HG03108 (cell line): ENCODE data around the gene DLX1.
A peak's percentile ranks its signal among the peaks of the same experiment; 100 is the strongest.
"Not testable (repeated sequence)": the region's sequence is repeated elsewhere in the genome, so short reads cannot be mapped to it uniquely, and the experiment has no call there.

Source experiments
- ATAC-seq: cut with Tn5 transposase; IDR thresholded peaks from one replicate; pipeline ENCODE4 v1.9.1; 2021; ENCODE audit warnings: moderate library complexity; ENCODE audit not compliant: unreplicated experiment

Gene DLX1

DNA sequence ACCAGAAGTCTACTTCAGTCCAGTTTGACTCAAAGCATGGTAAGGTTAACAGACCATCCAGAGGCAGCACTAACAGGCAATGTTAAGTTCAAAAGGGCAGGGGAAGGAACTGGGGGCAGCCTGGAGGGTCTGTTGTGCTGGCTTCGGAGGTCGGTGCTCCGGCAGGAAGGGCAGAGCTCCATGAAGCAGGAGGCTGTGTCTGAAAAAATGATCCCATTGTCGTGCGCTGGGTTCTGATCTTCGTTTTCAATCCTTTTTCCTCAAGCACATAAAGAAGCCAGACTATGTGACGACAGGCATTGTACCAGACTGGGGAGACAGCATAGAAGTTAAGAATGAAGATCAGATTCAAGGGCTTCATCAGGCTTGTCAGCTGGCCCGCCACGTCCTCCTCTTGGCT, 21.9 kb upstream of the DLX1 start:
- ATAC-seq: no peak

DNA sequence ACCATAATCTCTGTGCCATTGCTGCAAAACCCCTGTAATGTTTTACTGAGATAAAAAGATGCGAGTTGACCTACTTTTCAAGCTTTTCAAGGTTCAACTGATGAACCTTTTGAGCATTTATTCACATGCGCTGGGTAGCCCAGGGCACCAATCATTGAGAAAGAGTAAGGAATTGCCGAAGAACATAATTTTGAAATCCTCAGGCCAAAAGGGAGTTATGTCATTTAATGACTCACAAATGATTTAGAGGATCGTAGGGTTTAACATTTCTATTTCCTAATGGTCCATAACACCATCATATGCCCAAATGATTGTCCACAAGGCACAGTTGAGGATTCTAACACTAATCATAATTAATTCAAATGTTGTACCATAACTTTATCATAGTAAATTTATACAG, 20.2 kb upstream of the DLX1 start:
- no peak for ATAC-seq

DNA sequence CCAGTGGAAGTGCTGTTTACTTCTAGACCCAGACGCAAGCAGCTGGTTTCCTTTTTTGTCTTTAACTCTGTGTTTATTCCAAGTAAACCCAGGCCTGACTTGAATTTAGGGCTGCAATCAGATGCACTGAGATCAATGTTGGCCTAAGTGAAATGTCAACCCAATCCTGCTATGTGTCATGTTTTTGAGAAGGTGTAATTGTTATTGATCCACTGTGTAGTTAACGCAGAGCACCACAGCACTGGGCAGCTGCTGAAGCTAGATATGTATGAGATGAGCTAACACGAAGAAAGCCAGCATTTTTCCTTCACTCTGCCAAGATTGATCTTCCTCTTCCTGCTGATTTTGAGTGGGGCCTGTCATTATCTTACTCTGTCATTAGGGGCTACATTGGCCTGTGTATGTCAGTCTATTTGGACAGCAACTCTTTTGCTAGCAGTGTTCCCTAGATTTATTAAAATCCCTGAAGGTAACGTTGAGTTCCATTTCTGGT, 18.9 kb upstream of the DLX1 start:
- no peak for ATAC-seq

DNA sequence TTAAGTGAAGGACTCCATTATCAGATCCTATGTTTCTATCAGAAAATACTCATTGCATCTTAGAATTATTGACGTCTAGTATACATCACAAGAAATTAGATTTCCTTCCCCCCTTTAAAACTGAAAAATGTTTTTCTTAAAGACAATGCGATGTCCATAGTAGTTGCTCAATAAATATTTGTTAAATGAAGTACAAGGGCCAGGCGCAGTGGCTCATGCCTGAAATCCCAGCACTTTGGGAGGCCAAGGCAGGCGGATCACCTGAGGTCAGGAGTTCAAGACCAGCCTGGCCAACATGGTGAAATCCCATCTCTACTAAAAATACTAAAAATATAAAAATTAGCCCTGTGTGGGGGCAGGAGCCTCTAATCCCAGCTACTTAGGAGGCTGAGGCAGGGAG, 17.4 kb upstream of the DLX1 start:
- not testable (repeated sequence) for ATAC-seq

DNA sequence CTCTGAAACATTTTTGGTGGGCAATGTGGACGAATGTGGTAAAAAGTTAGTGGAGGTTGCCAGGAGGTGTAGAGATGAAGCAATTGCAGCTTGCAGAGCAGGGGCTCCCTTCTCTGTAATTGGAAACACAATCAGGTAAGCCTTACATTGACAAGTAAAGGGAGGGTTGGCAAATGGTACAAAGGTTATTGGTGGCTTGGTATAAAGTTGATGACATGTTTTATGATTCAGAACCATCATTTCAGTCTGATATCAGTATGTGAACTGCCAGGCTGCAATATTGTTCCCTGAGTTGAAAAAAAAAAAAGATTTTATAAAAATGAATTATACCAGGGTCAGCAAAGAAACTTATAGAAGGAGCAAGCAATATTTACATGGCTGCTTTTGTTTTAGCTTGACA, 14.4 kb upstream of the DLX1 start:
- ATAC-seq: no peak

DNA sequence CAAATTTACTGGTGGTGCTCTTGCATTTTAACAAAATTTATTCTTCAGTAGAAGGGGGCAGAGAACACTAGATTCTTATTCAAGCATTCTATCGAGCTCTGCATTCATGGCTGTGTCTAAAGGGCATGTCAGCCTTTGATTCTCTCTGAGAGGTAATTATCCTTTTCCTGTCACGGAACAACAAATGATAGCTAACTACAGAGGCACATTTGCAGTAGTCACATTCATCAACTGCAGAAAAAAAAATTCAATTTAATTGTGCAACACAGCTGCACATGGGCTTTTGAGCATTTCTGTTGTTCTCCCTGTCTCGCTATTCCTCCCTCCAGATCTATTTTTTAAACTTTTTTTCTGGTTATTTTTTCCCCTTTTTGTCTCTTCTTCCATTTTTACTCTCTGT, 13.0 kb upstream of the DLX1 start:
- ATAC-seq: no peak

DNA sequence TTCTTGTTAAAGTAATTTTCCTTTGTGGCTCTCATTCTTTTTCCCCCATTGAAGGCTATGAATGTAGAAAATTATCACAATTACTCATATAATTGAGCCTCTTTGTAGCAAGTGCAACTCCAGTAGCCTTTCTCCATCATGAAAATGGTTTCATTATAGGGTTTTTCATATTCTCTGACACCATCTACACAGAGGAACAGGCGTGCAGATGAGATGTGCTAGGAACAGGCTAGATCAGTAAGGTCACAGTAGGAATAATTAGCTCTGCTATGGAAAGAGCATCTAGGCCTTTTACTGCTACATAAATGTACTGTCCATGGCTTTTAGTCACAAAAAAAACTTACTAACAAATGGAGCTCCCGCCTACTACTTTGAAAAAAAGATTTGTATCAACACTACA, 12.6 kb upstream of the DLX1 start:
- ATAC-seq: no peak

DNA sequence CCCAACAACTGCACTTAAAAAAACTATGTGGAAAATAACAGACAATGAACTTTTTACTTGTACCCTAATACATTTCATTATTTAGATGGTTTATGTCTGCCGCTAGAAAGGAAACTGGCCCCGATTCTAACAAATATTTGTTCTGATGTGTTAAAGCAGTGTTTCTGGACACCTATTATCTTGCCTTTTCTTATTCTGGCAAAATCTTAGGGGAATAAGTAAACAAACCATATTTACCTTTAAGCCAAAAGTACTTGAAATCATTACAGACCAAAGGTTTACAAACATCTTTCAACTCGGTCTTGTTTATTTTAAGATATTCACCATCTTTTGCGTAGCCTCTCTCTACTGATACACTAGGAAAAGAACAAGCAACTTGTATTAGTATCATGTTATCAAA, 11.8 kb upstream of the DLX1 start:
- no peak for ATAC-seq

DNA sequence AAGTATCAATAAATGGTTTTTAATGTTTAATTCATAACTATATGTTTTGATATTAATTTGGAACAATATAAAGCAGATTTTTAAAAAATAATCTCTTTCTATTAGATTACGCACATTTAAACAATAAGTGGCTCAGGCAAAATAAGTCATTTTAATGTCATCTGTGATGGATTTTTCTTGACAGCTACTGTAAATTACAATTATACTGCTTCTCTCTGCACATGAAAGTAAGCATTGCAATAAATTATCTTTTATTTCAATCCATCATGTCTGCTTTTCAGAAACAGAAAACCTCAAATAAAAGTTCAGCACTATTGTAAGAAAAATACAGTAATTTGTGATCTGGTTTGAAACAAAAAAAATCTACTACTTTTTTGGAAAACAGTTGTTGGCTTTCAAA, 11.1 kb upstream of the DLX1 start:
- no peak for ATAC-seq

DNA sequence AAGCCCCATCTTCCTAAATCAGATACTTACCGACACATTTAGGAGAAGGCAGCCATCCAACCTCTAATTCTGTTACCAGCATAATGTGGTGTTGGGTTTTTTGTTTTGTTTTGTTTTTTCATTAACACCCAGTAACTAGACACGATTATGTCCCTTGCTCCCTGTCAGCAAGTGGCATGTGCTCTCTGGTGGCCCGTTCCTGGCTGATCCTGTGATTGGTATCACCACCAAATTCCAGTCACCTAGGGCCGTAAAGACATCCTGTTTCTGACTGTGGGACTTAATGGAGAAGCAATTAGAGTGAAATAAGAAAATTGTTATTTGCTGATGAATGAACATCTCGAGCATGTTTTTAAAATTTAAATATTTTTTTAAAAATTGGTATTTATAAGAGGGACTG, 5.9 kb upstream of the DLX1 start:
- ATAC-seq: no peak

DNA sequence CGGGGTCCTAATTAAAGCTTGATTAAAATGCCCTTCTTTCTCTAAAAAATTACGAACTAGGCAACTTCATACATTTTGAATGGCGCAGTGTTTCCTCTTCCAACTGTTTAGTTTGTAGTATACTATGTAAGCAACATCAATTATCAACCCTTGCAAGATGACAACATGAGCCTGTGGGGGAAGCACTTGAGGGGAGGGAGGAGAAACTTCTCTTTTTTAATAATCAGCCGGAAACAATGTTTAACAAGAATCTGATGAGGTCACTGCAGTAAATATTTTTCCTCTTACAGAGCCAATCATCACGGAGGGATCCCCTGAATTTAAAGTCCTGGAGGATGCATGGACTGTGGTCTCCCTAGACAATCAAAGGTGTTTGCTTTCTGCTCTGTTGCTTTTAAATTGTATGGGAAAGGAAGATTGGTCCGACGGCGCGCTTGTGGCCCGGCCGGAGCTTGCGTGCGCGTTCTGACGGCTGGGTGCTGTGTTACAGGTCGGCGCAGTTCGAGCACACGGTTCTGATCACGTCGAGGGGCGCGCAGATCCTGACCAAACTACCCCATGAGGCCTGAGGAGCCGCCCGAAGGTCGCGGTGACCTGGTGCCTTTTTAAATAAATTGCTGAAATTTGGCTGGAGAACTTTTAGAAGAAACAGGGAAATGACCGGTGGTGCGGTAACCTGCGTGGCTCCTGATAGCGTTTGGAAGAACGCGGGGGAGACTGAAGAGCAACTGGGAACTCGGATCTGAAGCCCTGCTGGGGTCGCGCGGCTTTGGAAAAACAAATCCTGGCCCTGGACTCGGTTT, 5.3 kb upstream of the DLX1 start:
- ATAC-seq: no peak

DNA sequence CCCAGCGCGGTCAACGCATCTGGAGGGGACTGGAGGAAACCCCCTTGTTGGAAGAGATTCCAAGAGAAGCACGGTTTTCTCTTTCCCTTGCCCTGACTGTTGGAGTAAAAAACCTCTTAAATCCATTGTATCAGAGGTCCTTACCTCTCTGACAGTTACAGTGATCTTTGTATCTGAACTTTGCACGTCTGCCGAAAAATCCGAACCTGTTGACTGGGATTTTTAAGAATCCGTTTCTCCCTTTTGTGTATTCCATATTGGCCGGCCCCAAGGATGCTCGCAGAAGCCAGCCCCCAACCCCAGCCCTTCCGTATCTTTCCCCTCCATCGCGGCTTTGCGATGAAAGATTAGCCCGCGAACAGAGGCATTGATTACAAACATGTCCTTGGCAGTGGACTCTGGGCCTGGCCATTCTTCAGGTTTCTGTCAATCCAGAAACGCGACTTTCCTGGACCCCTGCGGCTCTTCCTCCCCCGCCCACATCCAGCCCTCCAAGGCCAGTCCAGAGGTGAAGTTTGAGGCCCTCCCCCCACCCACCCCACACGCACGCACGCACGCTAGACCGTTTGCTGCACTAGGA, 4.6 kb upstream of the DLX1 start:
- ATAC-seq: no peak

DNA sequence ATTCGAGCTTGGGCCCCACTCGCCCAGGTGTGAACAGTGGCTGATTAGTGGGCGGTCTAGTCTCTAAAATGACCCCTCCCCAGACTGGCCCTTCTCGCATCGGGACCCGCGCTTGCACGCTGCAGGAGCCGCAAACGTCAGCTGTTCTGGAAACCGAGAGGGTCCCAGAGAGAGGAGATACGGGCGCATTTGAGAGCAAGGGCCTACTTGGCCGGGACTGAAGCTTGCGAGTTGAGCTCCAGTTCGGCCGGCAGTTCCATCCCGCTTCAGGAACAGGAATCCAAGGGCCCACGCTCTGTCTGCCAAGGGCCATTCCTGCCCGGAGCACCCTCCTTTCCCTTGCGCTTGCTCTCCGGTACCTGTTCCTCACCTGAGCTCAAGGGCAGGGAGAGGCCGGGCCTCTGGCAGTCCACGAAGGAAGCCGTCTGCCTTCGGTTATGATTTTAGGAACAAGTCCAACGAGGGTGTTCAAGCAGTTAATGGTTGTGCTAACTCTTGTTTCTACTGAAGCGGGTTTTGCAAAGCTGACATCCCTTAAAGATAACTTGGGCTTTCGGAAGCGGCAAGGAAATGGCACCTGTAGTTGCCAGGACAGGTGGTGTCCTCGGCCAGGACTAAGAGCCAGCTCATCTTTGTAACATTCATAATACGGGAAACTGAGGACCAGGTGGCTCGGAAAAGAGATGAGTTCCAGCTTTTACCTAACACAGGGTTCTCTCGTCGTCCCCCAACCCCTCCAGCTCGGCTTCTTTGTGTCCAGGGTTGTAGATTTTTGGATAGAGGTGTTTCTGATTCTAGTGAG, 3.9 kb upstream of the DLX1 start:
- ATAC-seq: no peak

DNA sequence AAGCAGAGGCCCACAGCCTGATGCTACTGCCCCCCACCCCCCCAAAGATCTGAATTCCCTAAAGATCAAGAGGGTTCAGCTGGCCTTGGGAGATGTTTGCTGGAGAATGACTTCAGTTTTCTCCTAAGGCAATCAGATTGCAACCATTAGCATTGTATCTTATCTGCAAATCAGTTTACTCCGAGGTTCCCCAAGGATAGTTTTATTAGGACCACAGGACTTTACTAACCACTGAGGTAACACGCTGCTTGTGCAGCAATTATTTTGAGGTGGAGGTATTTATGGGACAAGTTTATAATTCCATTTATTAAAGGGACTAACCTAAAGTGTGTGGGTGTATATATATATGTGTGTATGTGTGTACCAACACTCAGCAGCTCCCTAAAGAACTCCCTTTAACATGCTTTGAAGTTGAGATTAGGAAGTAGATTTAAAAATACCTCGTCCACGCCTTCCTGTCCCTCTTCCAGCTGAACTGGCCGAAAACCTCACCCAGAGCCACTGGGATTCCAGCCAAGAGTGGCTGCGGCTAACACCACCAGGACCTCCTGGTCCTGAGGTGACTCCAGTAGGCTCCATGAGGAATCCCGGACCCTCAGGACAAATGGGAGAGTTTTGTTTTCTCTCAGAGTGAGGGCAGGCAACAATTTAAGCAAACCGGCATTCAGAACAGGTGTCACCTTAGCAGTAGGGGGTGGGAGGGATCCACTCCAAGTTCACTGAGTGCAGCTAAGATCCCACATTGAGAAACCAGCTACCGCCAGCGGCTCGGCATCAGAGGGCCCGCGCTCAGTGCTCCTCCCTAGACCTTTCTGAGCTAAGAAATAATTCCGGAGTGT, 3.0 kb upstream of the DLX1 start:
- no peak for ATAC-seq

DNA sequence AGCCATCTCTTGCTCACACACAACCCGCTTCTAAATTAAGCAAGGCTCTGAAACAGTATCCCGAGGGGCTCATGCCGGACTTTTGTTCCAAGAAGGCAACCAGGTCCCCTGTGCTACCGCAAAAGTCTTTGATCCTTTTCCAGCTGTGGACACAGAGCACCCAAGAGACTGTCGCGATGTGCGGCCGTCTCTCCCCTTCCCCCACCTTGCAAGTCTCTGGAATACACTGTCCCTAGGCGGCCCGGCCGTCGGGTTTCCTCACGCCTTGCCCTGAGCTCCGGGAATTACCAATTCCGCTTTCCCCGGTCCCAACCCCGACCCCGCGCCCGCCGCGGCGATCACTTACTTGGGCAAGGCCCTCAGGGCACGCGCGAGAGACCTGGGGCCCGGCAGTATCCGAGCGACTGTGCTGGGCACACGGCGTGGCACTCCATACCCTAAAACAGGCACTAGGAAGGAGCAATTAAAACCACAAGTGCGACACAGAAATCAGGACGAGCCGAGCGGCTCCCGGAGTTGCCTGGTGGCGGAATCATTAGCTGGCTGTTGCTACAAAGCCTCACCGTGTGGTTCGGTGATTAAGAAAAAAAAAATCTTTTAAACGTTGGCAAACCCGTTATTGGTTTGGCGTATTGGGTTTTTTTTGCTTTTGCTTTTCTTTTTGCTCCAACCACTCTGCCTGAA, 2.2 kb upstream of the DLX1 start:
- ATAC-seq: no peak

DNA sequence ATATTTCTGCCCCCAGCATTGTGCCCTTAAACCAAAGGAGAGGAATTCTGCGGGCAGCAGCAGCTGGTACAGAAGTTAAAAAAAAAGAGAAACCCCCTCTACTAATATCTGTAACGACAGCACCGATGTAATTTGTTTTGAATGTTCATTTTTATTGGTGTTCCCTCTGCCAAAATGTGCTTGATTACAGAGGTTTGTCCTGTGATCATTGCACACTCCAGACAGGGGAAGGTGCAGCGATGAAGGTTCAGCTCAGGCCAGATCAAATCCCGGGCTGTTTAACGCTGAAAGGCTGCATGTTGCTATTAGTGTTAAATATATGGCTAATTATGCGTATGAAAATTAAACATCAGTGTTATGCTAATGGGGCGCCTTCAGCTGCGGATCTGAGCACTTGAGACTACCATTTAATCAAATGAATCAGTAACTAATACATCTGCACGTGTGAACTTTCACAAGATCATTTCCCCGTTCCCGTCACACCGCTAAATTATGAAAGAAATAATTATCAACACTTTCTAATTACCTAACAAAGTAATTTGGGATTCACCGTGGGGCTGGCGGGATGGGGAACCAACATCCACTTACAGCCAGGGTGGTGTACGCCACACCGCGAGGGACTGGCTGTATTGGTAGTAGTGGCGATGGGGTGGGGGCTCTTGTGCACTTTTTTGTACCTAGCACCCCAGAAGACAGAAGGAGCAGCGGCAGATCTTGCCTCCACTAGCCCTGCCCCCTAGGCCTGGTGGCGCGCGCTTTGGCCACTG, 1.5 kb upstream of the DLX1 start:
- no peak for ATAC-seq

DNA sequence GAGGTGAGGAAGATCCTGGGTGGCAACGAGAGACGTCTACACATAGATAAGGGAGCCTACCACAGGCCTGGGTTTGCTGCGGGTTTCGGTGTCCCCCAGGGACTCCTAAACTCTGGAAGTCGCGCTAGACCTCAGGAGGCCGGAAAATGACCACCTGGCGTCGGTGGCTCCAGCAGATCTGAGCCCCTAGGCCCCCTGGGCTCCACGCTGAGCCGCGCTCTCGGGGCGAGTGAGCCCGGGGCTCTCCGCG, 987 bp upstream of the DLX1 start:
- no peak for ATAC-seq

DNA sequence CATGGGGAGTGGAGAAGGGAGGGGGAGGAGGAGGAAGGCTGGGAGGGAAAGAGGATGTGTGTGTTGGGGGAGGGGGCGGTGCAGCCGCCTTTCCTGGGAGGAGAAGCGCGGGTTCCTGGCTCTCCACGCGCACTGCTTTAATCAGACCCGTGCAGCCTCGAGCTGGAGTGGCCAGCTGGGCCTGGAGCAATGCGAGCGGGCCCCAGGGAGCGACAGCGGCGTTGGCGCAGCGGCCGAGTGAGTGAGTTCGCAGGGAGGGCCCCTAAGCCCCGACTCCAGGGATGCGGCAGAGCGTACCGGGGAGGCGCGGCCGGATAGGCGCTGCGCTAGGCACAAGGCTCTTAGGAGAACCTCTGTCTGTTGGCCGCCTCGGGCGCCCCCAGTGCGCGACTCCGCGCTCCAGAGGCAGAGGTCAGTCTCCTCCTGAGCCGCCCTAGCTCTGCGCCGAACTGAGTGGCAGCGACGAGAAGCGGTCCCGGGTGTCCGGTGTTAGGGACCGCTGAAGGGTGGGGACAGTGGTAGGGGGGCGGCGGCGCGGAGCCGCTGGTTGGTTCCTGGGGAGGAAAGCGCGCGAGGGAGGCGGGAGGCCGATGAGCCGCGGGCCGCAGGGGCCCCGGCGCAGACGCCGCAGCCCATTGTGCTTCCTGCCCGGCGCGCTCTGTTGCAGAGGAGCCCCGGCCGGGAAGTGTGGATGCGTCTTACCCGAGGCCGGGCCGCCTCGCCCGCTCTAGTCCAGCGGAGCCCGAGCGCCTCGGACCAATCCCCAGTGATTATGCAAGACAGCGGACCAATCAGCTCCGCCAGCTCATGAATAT, 455 bp upstream of the DLX1 start:
- ATAC-seq: peak; percentile 91
